Astrocyte (in vitro differentiated cells and primary cell): Measurements from ENCODE around the gene FAM241B.

Source experiments
- CTCF ChIP-seq: IDR thresholded peaks from 2 replicates; pipeline ENCODE4 v1.5.1; 2011; ENCODE audit warnings: low read depth, mild to moderate bottlenecking, inconsistent platforms, low read length, moderate library complexity; ENCODE audit not compliant: insufficient read depth
- EZH2 ChIP-seq: IDR thresholded peaks from 2 replicates; pipeline ENCODE4 v1.6.1; 2012; ENCODE audit warnings: mild to moderate bottlenecking, low read length, inconsistent platforms; ENCODE audit not compliant: insufficient read depth

- TF ChIP-seq CTCF (no peak), EZH2 (no peak)
Measured at GRCh38 chr10:69642747-69643146, 12.7 kb downstream of the FAM241B start.
